ENCODE results near the gene S100B. TPM values are rescaled to one million over a fixed set of nuclear protein-coding genes. Genes with fewer than 3 reads are reported as not detected.

The S100B gene
- total and polyA plus RNA-seq, 2 of the 13 experiments (the other 11 are each of a cell fraction or from before 2014, with no cell fraction given) = not detected

DNA sequence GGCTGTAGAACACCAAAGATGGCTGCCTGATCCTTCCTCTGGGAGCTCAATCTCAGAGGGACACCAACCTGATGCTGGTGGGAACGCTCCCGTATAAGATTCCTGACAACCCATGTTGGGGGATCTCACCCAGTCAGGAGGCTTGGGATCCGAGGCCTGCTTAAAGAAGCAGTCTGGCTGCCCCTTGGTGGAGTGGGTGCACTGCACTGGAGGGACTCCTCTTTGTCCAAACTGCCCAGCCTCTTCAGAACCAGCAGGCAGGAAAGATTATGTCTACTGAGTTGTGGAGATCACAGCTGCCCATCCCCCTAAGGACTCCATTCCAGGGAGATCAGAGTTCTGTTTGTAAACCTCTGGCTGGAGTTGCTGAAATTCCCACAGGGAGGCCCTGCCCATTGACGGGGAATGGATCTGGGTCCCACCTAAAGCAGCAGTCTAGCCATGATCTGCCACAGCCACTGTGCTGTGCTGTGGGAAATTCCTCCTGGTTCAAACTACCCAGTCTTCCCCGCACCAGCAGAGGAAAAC is 23.0 kb downstream of the S100B start (continued):
- TF ChIP-seq, protein P1, sequence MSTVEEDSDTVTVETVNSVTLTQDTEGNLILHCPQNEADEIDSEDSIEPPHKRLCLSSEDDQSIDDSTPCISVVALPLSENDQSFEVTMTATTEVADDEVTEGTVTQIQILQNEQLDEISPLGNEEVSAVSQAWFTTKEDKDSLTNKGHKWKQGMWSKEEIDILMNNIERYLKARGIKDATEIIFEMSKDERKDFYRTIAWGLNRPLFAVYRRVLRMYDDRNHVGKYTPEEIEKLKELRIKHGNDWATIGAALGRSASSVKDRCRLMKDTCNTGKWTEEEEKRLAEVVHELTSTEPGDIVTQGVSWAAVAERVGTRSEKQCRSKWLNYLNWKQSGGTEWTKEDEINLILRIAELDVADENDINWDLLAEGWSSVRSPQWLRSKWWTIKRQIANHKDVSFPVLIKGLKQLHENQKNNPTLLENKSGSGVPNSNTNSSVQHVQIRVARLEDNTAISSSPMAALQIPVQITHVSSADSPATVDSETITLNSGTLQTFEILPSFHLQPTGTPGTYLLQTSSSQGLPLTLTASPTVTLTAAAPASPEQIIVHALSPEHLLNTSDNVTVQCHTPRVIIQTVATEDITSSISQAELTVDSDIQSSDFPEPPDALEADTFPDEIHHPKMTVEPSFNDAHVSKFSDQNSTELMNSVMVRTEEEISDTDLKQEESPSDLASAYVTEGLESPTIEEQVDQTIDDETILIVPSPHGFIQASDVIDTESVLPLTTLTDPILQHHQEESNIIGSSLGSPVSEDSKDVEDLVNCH (CRISPR knock-in tag; IDR thresholded peaks at IDR 0.05) = no peak
- TF ChIP-seq, protein P2, sequence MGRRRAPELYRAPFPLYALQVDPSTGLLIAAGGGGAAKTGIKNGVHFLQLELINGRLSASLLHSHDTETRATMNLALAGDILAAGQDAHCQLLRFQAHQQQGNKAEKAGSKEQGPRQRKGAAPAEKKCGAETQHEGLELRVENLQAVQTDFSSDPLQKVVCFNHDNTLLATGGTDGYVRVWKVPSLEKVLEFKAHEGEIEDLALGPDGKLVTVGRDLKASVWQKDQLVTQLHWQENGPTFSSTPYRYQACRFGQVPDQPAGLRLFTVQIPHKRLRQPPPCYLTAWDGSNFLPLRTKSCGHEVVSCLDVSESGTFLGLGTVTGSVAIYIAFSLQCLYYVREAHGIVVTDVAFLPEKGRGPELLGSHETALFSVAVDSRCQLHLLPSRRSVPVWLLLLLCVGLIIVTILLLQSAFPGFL (CRISPR knock-in tag; IDR thresholded peaks at IDR 0.05) = no peak
- no peak for TF ChIP-seq GZF1 (CRISPR knock-in tag; IDR thresholded peaks at IDR 0.05)
- no peak for TF ChIP-seq ZNF724P (CRISPR knock-in tag; IDR thresholded peaks at IDR 0.05; ENCODE audit: borderline replicate concordance)
- TF ChIP-seq, protein P3, sequence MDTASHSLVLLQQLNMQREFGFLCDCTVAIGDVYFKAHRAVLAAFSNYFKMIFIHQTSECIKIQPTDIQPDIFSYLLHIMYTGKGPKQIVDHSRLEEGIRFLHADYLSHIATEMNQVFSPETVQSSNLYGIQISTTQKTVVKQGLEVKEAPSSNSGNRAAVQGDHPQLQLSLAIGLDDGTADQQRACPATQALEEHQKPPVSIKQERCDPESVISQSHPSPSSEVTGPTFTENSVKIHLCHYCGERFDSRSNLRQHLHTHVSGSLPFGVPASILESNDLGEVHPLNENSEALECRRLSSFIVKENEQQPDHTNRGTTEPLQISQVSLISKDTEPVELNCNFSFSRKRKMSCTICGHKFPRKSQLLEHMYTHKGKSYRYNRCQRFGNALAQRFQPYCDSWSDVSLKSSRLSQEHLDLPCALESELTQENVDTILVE (CRISPR knock-in tag; IDR thresholded peaks at IDR 0.05) = no peak
- TF ChIP-seq ZNF282 (IDR thresholded peaks at IDR 0.05; ENCODE audit: partially characterized antibody) = no peak
- TF ChIP-seq, protein P4, sequence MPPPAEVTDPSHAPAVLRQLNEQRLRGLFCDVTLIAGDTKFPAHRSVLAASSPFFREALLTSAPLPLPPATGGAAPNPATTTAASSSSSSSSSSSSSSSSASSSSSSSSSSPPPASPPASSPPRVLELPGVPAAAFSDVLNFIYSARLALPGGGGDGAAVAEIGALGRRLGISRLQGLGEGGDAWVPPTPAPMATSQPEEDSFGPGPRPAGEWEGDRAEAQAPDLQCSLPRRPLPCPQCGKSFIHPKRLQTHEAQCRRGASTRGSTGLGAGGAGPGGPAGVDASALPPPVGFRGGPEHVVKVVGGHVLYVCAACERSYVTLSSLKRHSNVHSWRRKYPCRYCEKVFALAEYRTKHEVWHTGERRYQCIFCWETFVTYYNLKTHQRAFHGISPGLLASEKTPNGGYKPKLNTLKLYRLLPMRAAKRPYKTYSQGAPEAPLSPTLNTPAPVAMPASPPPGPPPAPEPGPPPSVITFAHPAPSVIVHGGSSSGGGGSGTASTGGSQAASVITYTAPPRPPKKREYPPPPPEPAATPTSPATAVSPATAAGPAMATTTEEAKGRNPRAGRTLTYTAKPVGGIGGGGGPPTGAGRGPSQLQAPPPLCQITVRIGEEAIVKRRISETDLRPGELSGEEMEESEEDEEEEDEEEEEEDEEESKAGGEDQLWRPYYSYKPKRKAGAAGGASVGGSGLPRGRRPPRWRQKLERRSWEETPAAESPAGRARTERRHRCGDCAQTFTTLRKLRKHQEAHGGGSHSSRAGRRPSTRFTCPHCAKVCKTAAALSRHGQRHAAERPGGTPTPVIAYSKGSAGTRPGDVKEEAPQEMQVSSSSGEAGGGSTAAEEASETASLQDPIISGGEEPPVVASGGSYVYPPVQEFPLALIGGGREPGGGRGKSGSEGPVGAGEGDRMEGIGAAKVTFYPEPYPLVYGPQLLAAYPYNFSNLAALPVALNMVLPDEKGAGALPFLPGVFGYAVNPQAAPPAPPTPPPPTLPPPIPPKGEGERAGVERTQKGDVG (CRISPR knock-in tag; IDR thresholded peaks at IDR 0.05; ENCODE audit: borderline replicate concordance) = no peak
- TF ChIP-seq ZNF317 (CRISPR knock-in tag; IDR thresholded peaks at IDR 0.05) = no peak
- no peak for TF ChIP-seq KAT2B (IDR thresholded peaks at IDR 0.05; ENCODE audit: borderline replicate concordance, low read depth, low read length)
- no peak for TF ChIP-seq SP140L (CRISPR knock-in tag; IDR thresholded peaks at IDR 0.05; ENCODE audit: borderline replicate concordance)
- TF ChIP-seq ZNF558 (CRISPR knock-in tag; IDR thresholded peaks at IDR 0.05; ENCODE audit: borderline replicate concordance) = no peak
- TF ChIP-seq WIZ (CRISPR knock-in tag; IDR thresholded peaks at IDR 0.05) = peak; percentile 85; the same call in 1 of the 2 replicates
- no peak; the same call in 1 of the 2 replicates for TF ChIP-seq ZNF788 (CRISPR knock-in tag; IDR thresholded peaks at IDR 0.05; ENCODE audit: borderline replicate concordance)
- no peak for TF ChIP-seq EZH2 (conservative IDR thresholded peaks at IDR 0.05; ENCODE audit: low read depth, low read length)
- TF ChIP-seq ZBTB38 (CRISPR knock-in tag; IDR thresholded peaks at IDR 0.05) = no peak
- no peak for TF ChIP-seq CEBPB (IDR thresholded peaks at IDR 0.05; ENCODE audit: borderline replicate concordance, low read depth, low read length)
- TF ChIP-seq ZNF546 (CRISPR knock-in tag; conservative IDR thresholded peaks at IDR 0.05) = no peak
- no peak for TF ChIP-seq PHF5A (CRISPR knock-in tag; IDR thresholded peaks at IDR 0.05; ENCODE audit: low read depth, unreplicated experiment)

All from HepG2 (cell line).